K562 (cell line): ENCODE data around the gene HP. TPM values are rescaled to one million over a fixed set of nuclear protein-coding genes. Genes with fewer than 3 reads are reported as not detected.
A peak's percentile ranks its signal among the peaks of the same experiment; 100 is the strongest.

ENCODE experiments used
- ATAC-seq: fragments of 200-7000 bp; cut with Tn5 transposase; 3 replicates; pipeline ENCODE4 v1.9.1; 2020; ENCODE audit warnings: moderate library complexity
- BruUV-seq: library from RNA; stranded (reverse); fragments of 400-500 nt; replicated peaks from 2 replicates; lab custom pipeline; 2021; lab: Mats Ljungman, UMichigan
- CTCF ChIA-PET: fragments of 300-600 bp; formaldehyde crosslinking; extraction: SDS; loops from one replicate; lab custom pipeline; 2021; ENCODE audit warnings: low intra/inter-chr PET ratio; lab: Yijun Ruan, JAX
- POLR2A ChIA-PET: fragments of 300-600, 350-650 bp; sonication (Branson Sonifier 250); formaldehyde crosslinking; extraction: SDS; loops from one replicate; lab custom pipeline; 2021; ENCODE audit warnings: antibody characterized with exemption, inconsistent platforms; lab: Yijun Ruan, JAX
- DNase-seq, 4 experiments: peaks; one replicate each; pipeline versions ENCODE4 v3.0.0 to v3.0.0-alpha.2; 2011 to 2018; ENCODE audit warnings: low spot score in 3 of 4, mixed read lengths in 3 of 4; ENCODE audit errors: extremely low read depth in 1 of 4
- FAIRE-seq: peaks from 2 replicates; lab custom pipeline; 2011; peaks lifted over from hg19 to GRCh38; lab: Jason Lieb, UNC
- H2AFZ ChIP-seq: 2 replicates; pipeline ENCODE4 v1.6.0; 2011; ENCODE audit warnings: low read depth, low read length, control low read depth, inconsistent platforms
- H3K27ac ChIP-seq: fragments of 200-600 bp; 3 replicates; pipeline ENCODE4 v1.8.0; 2011; ENCODE audit warnings: low read depth, mild to moderate bottlenecking, control low read depth, inconsistent platforms, low read length, moderate library complexity, mixed read lengths; ENCODE audit errors: extremely low read depth
- H3K27me3 ChIP-seq, 2 experiments: fragments of 300-600 bp in 1 of 2; 2 replicates in 1 of 2; 3 replicates in 1 of 2; pipeline versions ENCODE4 v1.6.0 to v1.8.0; 2011; ENCODE audit warnings: inconsistent platforms in 2 of 2, low read length in 2 of 2, mild to moderate bottlenecking in 1 of 2, mixed read lengths in 1 of 2, moderate library complexity in 1 of 2; ENCODE audit not compliant: control insufficient read depth in 2 of 2, insufficient read depth in 2 of 2
- H3K36me3 ChIP-seq: fragments of 300-600 bp; 3 replicates; pipeline ENCODE4 v1.8.0; 2011; ENCODE audit warnings: mild to moderate bottlenecking, low read length, inconsistent platforms; ENCODE audit not compliant: control insufficient read depth, insufficient read depth
- H3K4me1 ChIP-seq, 2 experiments: fragments of 200-600 bp in 1 of 2; replicated peaks in 1 of 2; 2 replicates in 1 of 2; 3 replicates in 1 of 2; pipeline versions ENCODE4 v1.5.1 to v1.8.0; 2011; ENCODE audit warnings: inconsistent platforms in 2 of 2, low read length in 2 of 2, mild to moderate bottlenecking in 1 of 2, mixed read lengths in 1 of 2, moderate library complexity in 1 of 2; ENCODE audit not compliant: control insufficient read depth in 2 of 2, insufficient read depth in 2 of 2
- H3K4me2 ChIP-seq: 2 replicates; pipeline ENCODE4 v1.6.1; 2011; ENCODE audit warnings: low read length, control low read depth, inconsistent platforms, mixed read lengths; ENCODE audit not compliant: insufficient read depth
- H3K4me3 ChIP-seq: fragments of 200-600 bp; sonication (generic), shearing (Covaris generic); 2 replicates; pipeline ENCODE4 v1.5.1; 2016; ENCODE audit warnings: control low read depth, inconsistent platforms
- H3K79me2 ChIP-seq: fragments of 200-600 bp; 3 replicates; pipeline ENCODE4 v1.8.0; 2011; ENCODE audit warnings: low read length, inconsistent platforms; ENCODE audit not compliant: control insufficient read depth, insufficient read depth
- H3K9ac ChIP-seq, 2 experiments: 2 replicates each; pipeline versions ENCODE4 v1.6.0 to v1.6.1; 2011; ENCODE audit warnings: low read depth in 2 of 2, low read length in 2 of 2, control low read depth in 1 of 2, inconsistent platforms in 1 of 2, mild to moderate bottlenecking in 1 of 2, mixed read lengths in 1 of 2; ENCODE audit not compliant: insufficient read depth in 1 of 2
- H3K9me1 ChIP-seq: one replicate; pipeline ENCODE4 v1.6.0; 2011; ENCODE audit warnings: inconsistent platforms, mild to moderate bottlenecking, low read length, moderate library complexity; ENCODE audit not compliant: control insufficient read depth, insufficient read depth
- H3K9me3 ChIP-seq: replicated peaks from 2 replicates; pipeline ENCODE4 v1.5.1; 2011; ENCODE audit warnings: low read depth, low read length, inconsistent platforms; ENCODE audit not compliant: control insufficient read depth, insufficient read depth
- H4K20me1 ChIP-seq: replicated peaks from 2 replicates; pipeline ENCODE4 v1.6.1; 2011; ENCODE audit warnings: low read length, inconsistent platforms, mixed read lengths; ENCODE audit not compliant: control insufficient read depth, insufficient read depth
- ETV6 ChIP-seq, 3 experiments: fragments of 150-350 bp in 1 of 3; sonication (generic) in 1 of 3; formaldehyde crosslinking in 1 of 3; IDR thresholded peaks; 2 replicates each; pipeline versions ENCODE4 v1.6.1 to v1.8.0; 2014 to 2022; ENCODE audit warnings: borderline replicate concordance in 2 of 3, low read depth in 2 of 3, antibody characterized with exemption in 1 of 3, low read length in 1 of 3, mild to moderate bottlenecking in 1 of 3, missing genetic modification reagents in 1 of 3
- MXD1 ChIP-seq: fragments of 250-450 bp; sonication (Bioruptor Pico); IDR thresholded peaks from 2 replicates; pipeline ENCODE4 v1.8.0; 2021; ENCODE audit warnings: borderline replicate concordance, mild to moderate bottlenecking, moderate library complexity; ENCODE audit not compliant: poor library complexity, severe bottlenecking
- RBFOX2 ChIP-seq: fragments of 200-400 bp; formaldehyde crosslinking; IDR thresholded peaks from 2 replicates; pipeline ENCODE4 v1.6.1; 2017; ENCODE audit warnings: low read depth, mild to moderate bottlenecking, low read length, moderate library complexity
- WGBS: fragments of 100-300 bp; shearing (Covaris generic); methylation state at CpG from one replicate; pipeline ENCODE4 v1.1.6; 2016; ENCODE audit warnings: low coverage, mixed read lengths; ENCODE audit not compliant: insufficient coverage; ENCODE audit errors: missing lambda C conversion rate; 5-methylcytosine and 5-hydroxymethylcytosine counted together
- in situ Hi-C: fragments of 300-500 bp; cut with MboI; formaldehyde crosslinking; loops from 4 replicates; pipeline ENCODE4 v1.15.0; 2018; ENCODE audit warnings: inconsistent platforms, mixed read lengths
- intact Hi-C: fragments of 100-400 bp; cut with micrococcal nuclease; formaldehyde crosslinking; loops from 2 replicates; pipeline ENCODE4 v1.14.2; 2022
- polyA plus RNA-seq, 8 experiments: library from polyadenylated mRNA; depleted of rRNA in 4 of 8; stranded (reverse) in 5 of 8; unstranded in 3 of 8; fragments of >200 nt; fragmentation: Nextera tagmentation in 2 of 8; fragmentation: Illumina TruSeq in 1 of 8; extraction: Ambion mirVana in 2 of 8; extraction: Trizol in 1 of 8; gene quantifications; 2 replicates each; pipeline versions ENCODE4 v1.2.1 to v1.2.3, GENCODE V29; 2011 to 2014; ENCODE audit warnings: inconsistent platforms in 1 of 8, missing spikeins in 1 of 8
- total RNA-seq, 7 experiments: library from RNA; depleted of rRNA in 6 of 7; stranded (reverse); fragments of >200 nt in 6 of 7; fragmentation: Illumina TruSeq in 2 of 7; extraction: Trizol in 2 of 7; gene quantifications; 2 replicates each; pipeline versions ENCODE4 v1.2.1 to v1.2.3, GENCODE V29; 2011 to 2021; ENCODE audit warnings: low replicate concordance in 1 of 7
- TF ChIP-seq, protein P1 (sequence below): IDR thresholded peaks from 3 replicates; pipeline ENCODE4 v1.6.1; 2011; ENCODE audit warnings: borderline replicate concordance, mild to moderate bottlenecking, moderate library complexity; ENCODE audit not compliant: insufficient read length; ENCODE audit errors: extremely low read depth
- TF ChIP-seq, protein P2 (sequence below): fragments of 450-650 bp; IDR thresholded peaks from 2 replicates; pipeline ENCODE4 v1.6.1; 2016; ENCODE audit warnings: borderline replicate concordance
- TF ChIP-seq, protein P3 (sequence below), 2 experiments: fragments of 250-450 bp in 1 of 2; fragments of 450-650 bp in 1 of 2; sonication (Bioruptor Pico) in 1 of 2; IDR thresholded peaks; 2 replicates each; pipeline versions ENCODE4 v1.6.1 to v1.8.0; 2016 to 2021; ENCODE audit warnings: mild to moderate bottlenecking in 2 of 2, moderate library complexity in 2 of 2, missing compliant biosample characterization in 1 of 2, missing genetic modification characterization in 1 of 2

HP gene
- total and polyA plus RNA-seq, 9 of the 15 experiments (the other 6 are each of a cell fraction or from before 2014, with no cell fraction given), result 0.04 to 8.7 TPM; not detected in 7

GRCh38 chr16:72098936-72099335 lies 44.6 kb downstream of the HP start:
- in situ Hi-C loops (no loop called here), intact Hi-C loops (loop anchor here (1.0 kb wide), 1 partner anchor 33 kb away; no protein-coding TSS in a partner anchor)
- H3K9ac ChIP-seq, result peak overlapping the region in 1 of 2 experiments; percentile 3; a peak in 1 of 4 replicates
- H4K20me1 ChIP-seq, result 0 out of 2 replicates have a peak, but pooled peaks cover 10% of the 10 kb centered on the region
- DNase-seq (no peak), FAIRE-seq (no peak), ATAC-seq (peak; percentile 8; the same call in 1 of the 3 replicates)
- H3K4me2 ChIP-seq, result no peak overlapping the region
- H3K4me3 ChIP-seq, result no peak overlapping the region
- no TSS peak for BruUV-seq
- H3K27ac ChIP-seq, result no peak overlapping the region
- no peaks in the 10 kb centered on the region for H3K27me3 ChIP-seq
- 74% methylated on average over 15 of the region's 15 CpGs for WGBS
- H3K79me2 ChIP-seq, result peaks cover 24% of the 10 kb centered on the region
- no peaks in the 10 kb centered on the region for H3K9me1 ChIP-seq
- TF ChIP-seq, protein P1, sequence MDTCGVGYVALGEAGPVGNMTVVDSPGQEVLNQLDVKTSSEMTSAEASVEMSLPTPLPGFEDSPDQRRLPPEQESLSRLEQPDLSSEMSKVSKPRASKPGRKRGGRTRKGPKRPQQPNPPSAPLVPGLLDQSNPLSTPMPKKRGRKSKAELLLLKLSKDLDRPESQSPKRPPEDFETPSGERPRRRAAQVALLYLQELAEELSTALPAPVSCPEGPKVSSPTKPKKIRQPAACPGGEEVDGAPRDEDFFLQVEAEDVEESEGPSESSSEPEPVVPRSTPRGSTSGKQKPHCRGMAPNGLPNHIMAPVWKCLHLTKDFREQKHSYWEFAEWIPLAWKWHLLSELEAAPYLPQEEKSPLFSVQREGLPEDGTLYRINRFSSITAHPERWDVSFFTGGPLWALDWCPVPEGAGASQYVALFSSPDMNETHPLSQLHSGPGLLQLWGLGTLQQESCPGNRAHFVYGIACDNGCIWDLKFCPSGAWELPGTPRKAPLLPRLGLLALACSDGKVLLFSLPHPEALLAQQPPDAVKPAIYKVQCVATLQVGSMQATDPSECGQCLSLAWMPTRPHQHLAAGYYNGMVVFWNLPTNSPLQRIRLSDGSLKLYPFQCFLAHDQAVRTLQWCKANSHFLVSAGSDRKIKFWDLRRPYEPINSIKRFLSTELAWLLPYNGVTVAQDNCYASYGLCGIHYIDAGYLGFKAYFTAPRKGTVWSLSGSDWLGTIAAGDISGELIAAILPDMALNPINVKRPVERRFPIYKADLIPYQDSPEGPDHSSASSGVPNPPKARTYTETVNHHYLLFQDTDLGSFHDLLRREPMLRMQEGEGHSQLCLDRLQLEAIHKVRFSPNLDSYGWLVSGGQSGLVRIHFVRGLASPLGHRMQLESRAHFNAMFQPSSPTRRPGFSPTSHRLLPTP, result no peak
- no peak for TF ChIP-seq ETV6 (IDR thresholded peaks at IDR 0.05; ENCODE audit: borderline replicate concordance in 1 of 2, low read depth in 2 of 2, low read length in 1 of 2)
- no peak for TF ChIP-seq ETV6 (CRISPR knock-in tag; IDR thresholded peaks at IDR 0.05; ENCODE audit: borderline replicate concordance)
- TF ChIP-seq, protein P2, sequence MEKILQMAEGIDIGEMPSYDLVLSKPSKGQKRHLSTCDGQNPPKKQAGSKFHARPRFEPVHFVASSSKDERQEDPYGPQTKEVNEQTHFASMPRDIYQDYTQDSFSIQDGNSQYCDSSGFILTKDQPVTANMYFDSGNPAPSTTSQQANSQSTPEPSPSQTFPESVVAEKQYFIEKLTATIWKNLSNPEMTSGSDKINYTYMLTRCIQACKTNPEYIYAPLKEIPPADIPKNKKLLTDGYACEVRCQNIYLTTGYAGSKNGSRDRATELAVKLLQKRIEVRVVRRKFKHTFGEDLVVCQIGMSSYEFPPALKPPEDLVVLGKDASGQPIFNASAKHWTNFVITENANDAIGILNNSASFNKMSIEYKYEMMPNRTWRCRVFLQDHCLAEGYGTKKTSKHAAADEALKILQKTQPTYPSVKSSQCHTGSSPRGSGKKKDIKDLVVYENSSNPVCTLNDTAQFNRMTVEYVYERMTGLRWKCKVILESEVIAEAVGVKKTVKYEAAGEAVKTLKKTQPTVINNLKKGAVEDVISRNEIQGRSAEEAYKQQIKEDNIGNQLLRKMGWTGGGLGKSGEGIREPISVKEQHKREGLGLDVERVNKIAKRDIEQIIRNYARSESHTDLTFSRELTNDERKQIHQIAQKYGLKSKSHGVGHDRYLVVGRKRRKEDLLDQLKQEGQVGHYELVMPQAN, result no peak
- TF ChIP-seq, protein P3, sequence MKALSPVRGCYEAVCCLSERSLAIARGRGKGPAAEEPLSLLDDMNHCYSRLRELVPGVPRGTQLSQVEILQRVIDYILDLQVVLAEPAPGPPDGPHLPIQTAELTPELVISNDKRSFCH (CRISPR knock-in tag; IDR thresholded peaks at IDR 0.05), result no peak
- TF ChIP-seq, protein P3 (tag; IDR thresholded peaks at IDR 0.05), result no peak
- TF ChIP-seq MXD1 (CRISPR knock-in tag), result no peak
- 0 out of 2 replicates have a peak, but pooled peaks have one; percentile 28 for TF ChIP-seq RBFOX2
- ChIA-PET POLR2A (interaction anchor here (0.6 to 0.7 kb wide), 2 partner anchors 37 to 463 kb away, joined by 3 read pairs; no protein-coding TSS in a partner anchor), CTCF (interaction anchor here (0.5 to 1.8 kb wide), 3 partner anchors 32 to 534 kb away, joined by 3 to 22 read pairs (median 4); no protein-coding TSS in a partner anchor)
- peaks cover 3% of the 10 kb centered on the region in 2 experiments; a peak in 1 of 5 replicates for H3K4me1 ChIP-seq
- H3K36me3 ChIP-seq, result peaks cover 82% of the 10 kb centered on the region
- no peaks in the 10 kb centered on the region for H3K9me3 ChIP-seq
- no peak overlapping the region for H2AFZ ChIP-seq
